Astrocyte (in vitro differentiated cells and primary cell): ENCODE measurements around the gene TMEM178B.

Experiments used
- CTCF ChIP-seq: IDR thresholded peaks from 2 replicates; pipeline ENCODE4 v1.5.1; 2011; ENCODE audit warnings: low read depth, mild to moderate bottlenecking, inconsistent platforms, low read length, moderate library complexity; ENCODE audit not compliant: insufficient read depth
- EZH2 ChIP-seq: IDR thresholded peaks from 2 replicates; pipeline ENCODE4 v1.6.1; 2012; ENCODE audit warnings: mild to moderate bottlenecking, low read length, inconsistent platforms; ENCODE audit not compliant: insufficient read depth

GRCh38 chr7:141287936-141288335, 214.1 kb downstream of the TMEM178B start:
- TF ChIP-seq CTCF (no peak), EZH2 (no peak)
